Uterus (tissue), 4 donors: ENCODE measurements around the gene RIT2. TPM values are rescaled to one million over a fixed set of nuclear protein-coding genes. Genes with fewer than 3 reads are reported as not detected.
"Not testable (repeated sequence)": the region's sequence is repeated elsewhere in the genome, so short reads cannot be mapped to it uniquely, and the experiment has no call there.

Experiments
- DNase-seq, 2 donors: peaks; one replicate each; pipeline ENCODE4 v3.0.0-alpha.2; 2019 to 2020
- H3K27ac ChIP-seq, 2 donors: fragments of 200-600 bp; sonication (generic); 1 replicate in 1 of 2; 2 replicates in 1 of 2; pipeline ENCODE4 v1.5.1; 2016 to 2018
- H3K27me3 ChIP-seq, 2 donors: fragments of 200-600 bp; sonication (generic); one replicate each; pipeline ENCODE4 v1.5.1; 2018 to 2019; ENCODE audit warnings: control low read depth in 1 of 2
- H3K36me3 ChIP-seq, 2 donors: fragments of 200-600 bp; sonication (generic); one replicate each; pipeline ENCODE4 v1.5.1; 2019; ENCODE audit warnings: control low read depth in 1 of 2
- H3K4me1 ChIP-seq, 2 donors: fragments of 200-600 bp; sonication (generic); one replicate each; pipeline ENCODE4 v1.5.1; 2018 to 2019; ENCODE audit warnings: control low read depth in 1 of 2
- H3K4me3 ChIP-seq, 2 donors: fragments of 200-600 bp; sonication (generic); 1 replicate in 1 of 2; 2 replicates in 1 of 2; pipeline ENCODE4 v1.5.1; 2018 to 2019; ENCODE audit warnings: mild to moderate bottlenecking in 1 of 2
- H3K9me3 ChIP-seq, 2 donors: fragments of 200-600 bp; sonication (generic); one replicate each; pipeline ENCODE4 v1.5.1; 2019; ENCODE audit warnings: control low read depth in 1 of 2
- POLR2A ChIP-seq, 2 donors: fragments of 450-650 bp; IDR thresholded peaks; one replicate each; pipeline ENCODE4 v1.6.1; 2016; ENCODE audit warnings: antibody characterized with exemption in 2 of 2, mild to moderate bottlenecking in 1 of 2, moderate library complexity in 1 of 2
- intact Hi-C: fragments of 100-400 bp; cut with DNase I; formaldehyde crosslinking; loops from one replicate; pipeline ENCODE4 v1.15.1; 2023; ENCODE audit warnings: low total_unique reads
- total RNA-seq, 4 donors: library from RNA; depleted of rRNA in 3 of 4; stranded (reverse); fragments of >200 nt in 3 of 4; gene quantifications; one replicate each; pipeline versions ENCODE4 v1.1.0 to v1.2.4, GENCODE V29; 2014 to 2023
- TF ChIP-seq, protein P1 (sequence below), 4 experiments: fragments of 200-600 bp in 2 of 4; fragments of 450-650 bp in 2 of 4; sonication (generic) in 2 of 4; IDR thresholded peaks; one replicate each; pipeline ENCODE4 v1.5.1; 2016 to 2019; ENCODE audit warnings: antibody characterized with exemption in 4 of 4, mild to moderate bottlenecking in 2 of 4, moderate library complexity in 1 of 4
- donor health status: DM: yes; HTN: yes; CAD: no.

The RIT2 gene
- total RNA-seq, 4 donors from 2014 or later, result not detected

DNA sequence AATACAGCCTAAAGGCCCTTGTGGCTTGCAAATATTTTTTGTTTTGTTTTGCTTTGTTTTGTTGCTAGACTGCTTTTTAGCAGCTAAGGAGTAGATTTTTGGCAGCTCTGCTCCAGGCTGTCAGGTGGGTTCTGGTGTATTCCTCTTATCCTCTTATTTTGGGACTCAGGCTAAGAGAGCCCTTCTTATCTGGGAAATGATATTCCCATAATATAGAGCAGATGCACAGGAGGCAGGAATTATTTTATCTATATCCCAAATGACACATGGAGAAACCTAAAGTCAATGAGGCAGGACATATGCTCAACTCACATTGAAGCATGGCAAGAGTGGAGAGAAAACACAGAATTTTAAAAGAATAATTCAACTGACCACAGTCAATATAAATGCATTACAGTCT lies 369.6 kb downstream of the RIT2 start:
- Histone ChIP-seq H3K27ac (no peak overlapping the region), H3K36me3 (no peaks in the 10 kb centered on the region), H3K4me3 (no peak overlapping the region), H3K4me1 (no peaks in the 10 kb centered on the region), H3K9me3 (no peaks in the 10 kb centered on the region), H3K27me3 (no peaks in the 10 kb centered on the region)
- TF ChIP-seq, protein P1, sequence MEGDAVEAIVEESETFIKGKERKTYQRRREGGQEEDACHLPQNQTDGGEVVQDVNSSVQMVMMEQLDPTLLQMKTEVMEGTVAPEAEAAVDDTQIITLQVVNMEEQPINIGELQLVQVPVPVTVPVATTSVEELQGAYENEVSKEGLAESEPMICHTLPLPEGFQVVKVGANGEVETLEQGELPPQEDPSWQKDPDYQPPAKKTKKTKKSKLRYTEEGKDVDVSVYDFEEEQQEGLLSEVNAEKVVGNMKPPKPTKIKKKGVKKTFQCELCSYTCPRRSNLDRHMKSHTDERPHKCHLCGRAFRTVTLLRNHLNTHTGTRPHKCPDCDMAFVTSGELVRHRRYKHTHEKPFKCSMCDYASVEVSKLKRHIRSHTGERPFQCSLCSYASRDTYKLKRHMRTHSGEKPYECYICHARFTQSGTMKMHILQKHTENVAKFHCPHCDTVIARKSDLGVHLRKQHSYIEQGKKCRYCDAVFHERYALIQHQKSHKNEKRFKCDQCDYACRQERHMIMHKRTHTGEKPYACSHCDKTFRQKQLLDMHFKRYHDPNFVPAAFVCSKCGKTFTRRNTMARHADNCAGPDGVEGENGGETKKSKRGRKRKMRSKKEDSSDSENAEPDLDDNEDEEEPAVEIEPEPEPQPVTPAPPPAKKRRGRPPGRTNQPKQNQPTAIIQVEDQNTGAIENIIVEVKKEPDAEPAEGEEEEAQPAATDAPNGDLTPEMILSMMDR (IDR thresholded peaks at IDR 0.05), result no peak
- TF ChIP-seq POLR2A (IDR thresholded peaks at IDR 0.05), result no peak
- intact Hi-C loops, result no loop called here
- no peak for DNase-seq

GRCh38 chr18:42745171-42745570 lies 370.3 kb downstream of the RIT2 start:
- H3K9me3 ChIP-seq, result no peaks in the 10 kb centered on the region
- no peaks in the 10 kb centered on the region for H3K4me1 ChIP-seq
- H3K36me3 ChIP-seq, result no peaks in the 10 kb centered on the region
- intact Hi-C loops, result no loop called here
- DNase-seq, result no peak
- no peak overlapping the region for H3K4me3 ChIP-seq
- H3K27ac ChIP-seq, result no peak overlapping the region
- H3K27me3 ChIP-seq, result no peaks in the 10 kb centered on the region
- no peak for TF ChIP-seq POLR2A (IDR thresholded peaks at IDR 0.05)
- TF ChIP-seq, protein P1 (IDR thresholded peaks at IDR 0.05), result no peak

GRCh38 chr18:42743373-42744138 lies 371.9 kb downstream of the RIT2 start:
- Histone ChIP-seq H3K27ac (no peak overlapping the region), H3K9me3 (no peaks in the 10 kb centered on the region), H3K27me3 (no peaks in the 10 kb centered on the region), H3K4me1 (no peaks in the 10 kb centered on the region), H3K4me3 (no peak overlapping the region), H3K36me3 (no peaks in the 10 kb centered on the region)
- no peak for DNase-seq
- intact Hi-C loops, result no loop called here
- TF ChIP-seq, protein P1 (IDR thresholded peaks at IDR 0.05), result no peak
- no peak for TF ChIP-seq POLR2A (IDR thresholded peaks at IDR 0.05)

- H3K36me3 ChIP-seq, result no peaks in the 10 kb centered on the region
- intact Hi-C loops, result no loop called here
- no peak for DNase-seq
- no peak overlapping the region for H3K4me3 ChIP-seq
- TF ChIP-seq, protein P1 (IDR thresholded peaks at IDR 0.05), result no peak
- TF ChIP-seq POLR2A (IDR thresholded peaks at IDR 0.05), result no peak
- no peaks in the 10 kb centered on the region for H3K9me3 ChIP-seq
- H3K4me1 ChIP-seq, result no peaks in the 10 kb centered on the region
- H3K27ac ChIP-seq, result no peak overlapping the region
- no peaks in the 10 kb centered on the region for H3K27me3 ChIP-seq
Observed at GRCh38 chr18:42742969-42743368, 372.5 kb downstream of the RIT2 start.

- Histone ChIP-seq H3K27me3 (no peaks in the 10 kb centered on the region), H3K4me1 (no peaks in the 10 kb centered on the region), H3K9me3 (no peaks in the 10 kb centered on the region), H3K36me3 (no peaks in the 10 kb centered on the region), H3K4me3 (no peak overlapping the region), H3K27ac (no peak overlapping the region)
- intact Hi-C loops, result no loop called here
- DNase-seq, result no peak
- no peak for TF ChIP-seq POLR2A (IDR thresholded peaks at IDR 0.05)
- TF ChIP-seq, protein P1 (IDR thresholded peaks at IDR 0.05), result no peak
Observed at GRCh38 chr18:42742474-42742873, 373.0 kb downstream of the RIT2 start.

GRCh38 chr18:42741805-42742347 lies 373.6 kb downstream of the RIT2 start:
- H3K27ac ChIP-seq, H3K27me3 ChIP-seq, intact Hi-C loops, H3K4me3 ChIP-seq, H3K4me1 ChIP-seq, H3K36me3 ChIP-seq, H3K9me3 ChIP-seq, DNase-seq: not testable (repeated sequence)

- intact Hi-C loops, H3K4me3 ChIP-seq: not testable (repeated sequence)
Observed at GRCh38 chr18:42741299-42741698, 374.2 kb downstream of the RIT2 start.

More at GRCh38 chr18:42741299-42741698, 374.2 kb downstream of the RIT2 start:
- H3K4me1 ChIP-seq, H3K9me3 ChIP-seq, H3K36me3 ChIP-seq, DNase-seq, H3K27ac ChIP-seq, H3K27me3 ChIP-seq: not testable (repeated sequence)
